Measurements from ENCODE around the gene PLG. TPM values are rescaled to one million over a fixed set of nuclear protein-coding genes. Genes with fewer than 3 reads are reported as not detected.
"Not testable (repeated sequence)": the region's sequence is repeated elsewhere in the genome, so short reads cannot be mapped to it uniquely, and the experiment has no call there.

The PLG gene
- not detected in 3 replicates for total RNA-seq
- long read RNA-seq, result 0 reads

- H3K4me3 Mint-ChIP-seq (ENCODE audit: unreplicated experiment); H3K36me3 Mint-ChIP-seq (ENCODE audit: low read depth); H3K27me3 Mint-ChIP-seq (ENCODE audit: low read depth); H3K27ac Mint-ChIP-seq (ENCODE audit: unreplicated experiment); DNase-seq (ENCODE audit: low spot score); H3K4me1 Mint-ChIP-seq (ENCODE audit: low read depth); H3K9me3 Mint-ChIP-seq (ENCODE audit: low read depth): not testable (repeated sequence)
Measured at GRCh38 chr6:160701918-160702680, at the start of gene PLG. Gene PLG, plus strand, starts transcription at chr6:160702244. Its CDS starts 61 bp downstream, at chr6:160702305.

GRCh38 chr6:160659562-160659961, 42.5 kb upstream of the PLG start:
- H3K27me3 Mint-ChIP-seq (ENCODE audit: low read depth), result no peaks in the 10 kb centered on the region
- no peak overlapping the region for H3K27ac Mint-ChIP-seq (ENCODE audit: unreplicated experiment)
- peaks cover 28% of the 10 kb centered on the region for H3K9me3 Mint-ChIP-seq (ENCODE audit: low read depth)
- no peak overlapping the region for H3K4me3 Mint-ChIP-seq (ENCODE audit: unreplicated experiment)
- no peak for DNase-seq (ENCODE audit: low spot score)
- no peaks in the 10 kb centered on the region for H3K4me1 Mint-ChIP-seq (ENCODE audit: low read depth)
- TF ChIP-seq, protein P1, sequence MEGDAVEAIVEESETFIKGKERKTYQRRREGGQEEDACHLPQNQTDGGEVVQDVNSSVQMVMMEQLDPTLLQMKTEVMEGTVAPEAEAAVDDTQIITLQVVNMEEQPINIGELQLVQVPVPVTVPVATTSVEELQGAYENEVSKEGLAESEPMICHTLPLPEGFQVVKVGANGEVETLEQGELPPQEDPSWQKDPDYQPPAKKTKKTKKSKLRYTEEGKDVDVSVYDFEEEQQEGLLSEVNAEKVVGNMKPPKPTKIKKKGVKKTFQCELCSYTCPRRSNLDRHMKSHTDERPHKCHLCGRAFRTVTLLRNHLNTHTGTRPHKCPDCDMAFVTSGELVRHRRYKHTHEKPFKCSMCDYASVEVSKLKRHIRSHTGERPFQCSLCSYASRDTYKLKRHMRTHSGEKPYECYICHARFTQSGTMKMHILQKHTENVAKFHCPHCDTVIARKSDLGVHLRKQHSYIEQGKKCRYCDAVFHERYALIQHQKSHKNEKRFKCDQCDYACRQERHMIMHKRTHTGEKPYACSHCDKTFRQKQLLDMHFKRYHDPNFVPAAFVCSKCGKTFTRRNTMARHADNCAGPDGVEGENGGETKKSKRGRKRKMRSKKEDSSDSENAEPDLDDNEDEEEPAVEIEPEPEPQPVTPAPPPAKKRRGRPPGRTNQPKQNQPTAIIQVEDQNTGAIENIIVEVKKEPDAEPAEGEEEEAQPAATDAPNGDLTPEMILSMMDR (IDR thresholded peaks at IDR 0.05), result no peak
- no peaks in the 10 kb centered on the region for H3K36me3 Mint-ChIP-seq (ENCODE audit: low read depth)

- Mint-ChIP-seq H3K27me3 (ENCODE audit: low read depth) (no peaks in the 10 kb centered on the region), H3K27ac (ENCODE audit: unreplicated experiment) (no peak overlapping the region), H3K36me3 (ENCODE audit: low read depth) (no peaks in the 10 kb centered on the region), H3K4me3 (ENCODE audit: unreplicated experiment) (no peak overlapping the region), H3K4me1 (ENCODE audit: low read depth) (no peaks in the 10 kb centered on the region), H3K9me3 (ENCODE audit: low read depth) (peaks cover 19% of the 10 kb centered on the region)
- TF ChIP-seq, protein P1 (IDR thresholded peaks at IDR 0.05), result no peak
- DNase-seq (ENCODE audit: low spot score), result no peak
Measured at GRCh38 chr6:160661216-160661615, 40.8 kb upstream of the PLG start.

DNA sequence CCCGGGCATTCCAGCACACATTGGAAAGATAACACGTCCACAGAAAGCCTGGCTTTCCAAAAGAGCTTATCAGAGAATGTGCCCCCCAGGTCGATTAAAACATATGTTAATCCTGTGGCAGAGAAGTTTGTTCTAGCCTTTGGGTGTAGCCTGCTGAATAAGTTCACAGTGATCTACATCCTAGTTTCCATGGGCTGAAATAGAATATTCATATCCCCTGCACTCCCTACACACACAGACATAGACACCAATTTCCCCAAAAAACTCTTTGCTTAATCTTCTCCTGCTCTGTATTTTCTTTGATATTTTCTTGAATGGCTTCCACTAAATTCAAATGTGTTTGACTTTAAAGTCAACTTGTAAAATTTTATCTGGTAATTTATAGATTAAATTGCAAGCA, 39.6 kb upstream of the PLG start:
- no peak overlapping the region for H3K4me3 Mint-ChIP-seq (ENCODE audit: unreplicated experiment)
- H3K9me3 Mint-ChIP-seq (ENCODE audit: low read depth), result peaks cover 11% of the 10 kb centered on the region
- no peaks in the 10 kb centered on the region for H3K4me1 Mint-ChIP-seq (ENCODE audit: low read depth)
- DNase-seq (ENCODE audit: low spot score), result no peak
- TF ChIP-seq, protein P1 (IDR thresholded peaks at IDR 0.05), result no peak
- H3K36me3 Mint-ChIP-seq (ENCODE audit: low read depth), result no peaks in the 10 kb centered on the region
- no peaks in the 10 kb centered on the region for H3K27me3 Mint-ChIP-seq (ENCODE audit: low read depth)
- no peak overlapping the region for H3K27ac Mint-ChIP-seq (ENCODE audit: unreplicated experiment)

DNA sequence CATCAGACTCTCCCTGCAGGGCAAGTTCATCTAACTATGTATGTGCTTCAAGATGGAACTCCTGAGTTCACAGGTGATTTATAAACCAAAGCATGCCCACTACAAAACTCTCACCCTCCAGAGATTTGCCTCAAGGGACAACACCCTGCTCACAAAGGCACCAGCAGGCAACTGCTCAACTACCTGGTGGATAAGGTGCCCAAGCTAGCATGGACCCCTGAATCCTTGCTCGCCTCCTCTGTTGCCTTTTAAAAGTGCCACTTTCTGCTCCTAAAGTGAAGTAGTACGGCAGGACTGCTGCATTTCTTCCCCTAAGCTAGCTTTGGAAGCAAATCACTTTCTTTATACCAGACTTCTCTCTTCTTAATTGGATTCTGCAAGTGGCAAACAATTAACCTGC, 39.2 kb upstream of the PLG start:
- DNase-seq (ENCODE audit: low spot score), result no peak
- no peak overlapping the region for H3K4me3 Mint-ChIP-seq (ENCODE audit: unreplicated experiment)
- TF ChIP-seq, protein P1 (IDR thresholded peaks at IDR 0.05), result no peak
- no peak overlapping the region for H3K27ac Mint-ChIP-seq (ENCODE audit: unreplicated experiment)
- no peaks in the 10 kb centered on the region for H3K36me3 Mint-ChIP-seq (ENCODE audit: low read depth)
- H3K27me3 Mint-ChIP-seq (ENCODE audit: low read depth), result no peaks in the 10 kb centered on the region
- no peaks in the 10 kb centered on the region for H3K4me1 Mint-ChIP-seq (ENCODE audit: low read depth)
- H3K9me3 Mint-ChIP-seq (ENCODE audit: low read depth), result peaks cover 7% of the 10 kb centered on the region

GRCh38 chr6:160664198-160664597, 37.8 kb upstream of the PLG start, which contains the start of gene LPA:
Gene LPA, minus strand, starts transcription at chr6:160664275. Its CDS starts 61 bp downstream, at chr6:160664214.
- not testable (repeated sequence) for H3K27ac Mint-ChIP-seq (ENCODE audit: unreplicated experiment); H3K9me3 Mint-ChIP-seq (ENCODE audit: low read depth); H3K4me3 Mint-ChIP-seq (ENCODE audit: unreplicated experiment); DNase-seq (ENCODE audit: low spot score); H3K27me3 Mint-ChIP-seq (ENCODE audit: low read depth); H3K4me1 Mint-ChIP-seq (ENCODE audit: low read depth); H3K36me3 Mint-ChIP-seq (ENCODE audit: low read depth)
